Adrenal gland (tissue), 12 donors: ENCODE measurements around the gene HOMER2. TPM values are rescaled to one million over a fixed set of nuclear protein-coding genes. Genes with fewer than 3 reads are reported as not detected.

Source experiments
- DNase-seq, 7 donors: peaks; one replicate each; pipeline ENCODE4 v3.0.0-alpha.2; 2019 to 2020
- H3K27ac ChIP-seq, 5 donors: fragments of 200-600 bp; sonication (generic) in 4 of 5; 1 replicate in 3 of 5; 2 replicates in 2 of 5; pipeline versions ENCODE4 v1.5.1 to v1.8.0; 2016 to 2020; ENCODE audit warnings: mild to moderate bottlenecking in 1 of 5
- H3K27me3 ChIP-seq: fragments of 200-600 bp; 2 replicates; pipeline ENCODE4 v1.8.0; 2021
- H3K36me3 ChIP-seq, 2 donors: fragments of 200-600 bp; replicated peaks in 1 of 2; 1 replicate in 1 of 2; 2 replicates in 1 of 2; pipeline versions ENCODE4 v1.5.1 to v1.8.0; 2018 to 2022
- H3K4me1 ChIP-seq, 2 donors: fragments of 200-600 bp; replicated peaks in 1 of 2; 1 replicate in 1 of 2; 2 replicates in 1 of 2; pipeline versions ENCODE4 v1.5.1 to v1.8.0; 2018 to 2021
- H3K4me3 ChIP-seq, 4 donors: fragments of 200-600 bp; sonication (generic) in 3 of 4; one replicate each; pipeline ENCODE4 v1.5.1; 2016 to 2018
- H3K9me3 ChIP-seq, 3 donors: fragments of 200-600 bp; sonication (generic) in 1 of 3; replicated peaks in 1 of 3; 1 replicate in 2 of 3; 2 replicates in 1 of 3; pipeline versions ENCODE4 v1.5.1 to v1.8.0; 2016 to 2021
- CTCF ChIP-seq, 6 experiments: fragments of 450-650 bp in 4 of 6; fragments of 200-600 bp in 2 of 6; sonication (generic) in 1 of 6; IDR thresholded peaks; 1 replicate in 5 of 6; 2 replicates in 1 of 6; pipeline versions ENCODE4 v1.5.1 to v1.8.0; 2016 to 2021; ENCODE audit warnings: antibody characterized with exemption in 6 of 6, mild to moderate bottlenecking in 2 of 6, moderate library complexity in 1 of 6
- POLR2A ChIP-seq, 2 donors: fragments of 450-650 bp; IDR thresholded peaks; one replicate each; pipeline ENCODE4 v1.6.1; 2017; ENCODE audit warnings: antibody characterized with exemption in 2 of 2, mild to moderate bottlenecking in 2 of 2, moderate library complexity in 1 of 2
- WGBS, 4 donors: extraction: QIAGEN DNeasy Blood & Tissue Kit in 2 of 4; methylation state at CpG; one replicate each; pipeline versions ENCODE4 v1.1.5 to v1.1.7; 2013 to 2017; 5-methylcytosine and 5-hydroxymethylcytosine counted together
- intact Hi-C, 2 donors: fragments of 100-400 bp; cut with DNase I; formaldehyde crosslinking; loops; one replicate each; pipeline versions ENCODE4 v1.14.1 to v1.15.0; 2022 to 2023
- polyA plus RNA-seq, 3 donors: library from polyadenylated mRNA; stranded (reverse); fragments of 200-250 nt in 2 of 3; fragments of 350-450 nt in 1 of 3; fragmentation: Illumina TruSeq in 1 of 3; extraction: RNeasy Lipid Tissue Mini Kit (QIAGEN cat#74804) in 1 of 3; gene quantifications; one replicate each; pipeline ENCODE4 v1.2.3, GENCODE V29; 2013 to 2014
- total RNA-seq, 9 donors: library from RNA; depleted of rRNA in 4 of 9; stranded (reverse); fragments of >200 nt in 4 of 9; fragments of 120-200 nt in 1 of 9; fragmentation: NEBNext Ultra II Directional in 1 of 9; extraction: Animal tissue kit (Norgen Biotek cat#: 25700) in 1 of 9; gene quantifications; one replicate each; pipeline versions ENCODE4 v1.1.0 to v1.2.4, GENCODE V29; 2013 to 2023
- donor health status: healthy with polysubstance abuse.
- donor health status: Bipolar disorder and iron deficiency.
- donor health status: DM: yes; HTN: yes; CAD: no.
- donor health status: DM: no; HTN: no; CAD: no.
- donor health status: DM: no; HTN: no; CAD: no.
- donor health status: DM: yes; HTN: yes; CAD: no.

Gene HOMER2
- total and polyA plus RNA-seq, 12 donors = 6.5 to 43.1 (median 23.4) TPM

- TF ChIP-seq POLR2A (IDR thresholded peaks at IDR 0.05) (no peak), CTCF (IDR thresholded peaks at IDR 0.05) (no peak)
- H3K4me1 ChIP-seq = peaks cover 0 to 2% of the 10 kb centered on the region in 2 donors
- H3K36me3 ChIP-seq = no peaks in the 10 kb centered on the region
- H3K9me3 ChIP-seq = no peaks in the 10 kb centered on the region
- no peak overlapping the region for H3K4me3 ChIP-seq
- intact Hi-C loops = loop anchor here in 1 of 2 donors (5.0 kb wide), 1 partner anchor 127 kb away; no protein-coding TSS in a partner anchor
- H3K27ac ChIP-seq = no peak overlapping the region
- no peaks in the 10 kb centered on the region for H3K27me3 ChIP-seq
- WGBS, 4 donors = 95 to 100% (median 97%) methylated on average over 1 of the region's 1 CpG
- DNase-seq = no peak
Observed at GRCh38 chr15:82979726-82980125, 27.2 kb upstream of the HOMER2 start.

DNA sequence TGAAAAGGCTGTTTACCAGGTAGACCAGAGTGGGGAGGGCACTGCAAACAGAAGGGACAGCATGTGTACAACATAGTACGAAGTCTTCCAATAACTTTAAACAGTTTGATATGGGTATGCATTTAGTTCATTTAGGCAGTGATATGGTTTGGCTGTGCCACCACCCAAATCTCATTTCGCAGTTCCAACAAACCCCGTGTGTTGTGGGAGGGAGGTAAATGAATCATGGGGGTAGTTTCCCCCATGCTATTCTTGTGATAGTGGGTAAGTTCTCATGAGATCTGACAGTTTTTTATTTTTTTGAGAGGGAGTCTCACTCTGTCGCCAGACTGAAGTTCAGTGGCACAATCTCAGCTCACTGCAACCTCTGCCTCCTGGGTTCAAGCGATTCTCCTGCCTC lies 25.9 kb upstream of the HOMER2 start:
- no peak overlapping the region for H3K4me3 ChIP-seq
- WGBS, 4 donors = 91 to 96% (median 94%) methylated on average over 5 of the region's 5 CpGs
- TF ChIP-seq CTCF (IDR thresholded peaks at IDR 0.05) (no peak), POLR2A (IDR thresholded peaks at IDR 0.05) (no peak)
- no peak overlapping the region for H3K27ac ChIP-seq
- no peaks in the 10 kb centered on the region for H3K27me3 ChIP-seq
- DNase-seq = no peak
- no peaks in the 10 kb centered on the region for H3K36me3 ChIP-seq
- intact Hi-C loops = no loop called here
- no peaks in the 10 kb centered on the region for H3K9me3 ChIP-seq
- no peaks in the 10 kb centered on the region for H3K4me1 ChIP-seq

DNA sequence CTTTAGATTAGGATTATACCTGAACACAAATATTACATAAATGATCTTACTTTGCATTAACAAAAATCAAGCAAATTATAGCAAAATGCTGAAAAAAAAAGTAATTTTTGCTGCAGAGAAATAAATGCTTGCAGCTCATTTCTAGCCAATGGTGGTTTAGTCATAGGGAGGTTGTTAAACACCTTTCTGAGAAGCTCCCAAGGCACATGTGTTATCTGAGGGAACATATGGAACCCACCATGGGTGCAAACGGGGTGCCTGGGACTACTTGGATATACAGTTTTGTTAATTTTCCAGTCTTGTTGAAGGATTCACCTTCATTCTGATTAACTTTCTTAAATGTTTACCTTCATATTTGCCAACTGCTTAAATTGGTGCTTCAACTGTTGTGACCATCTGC lies 24.6 kb upstream of the HOMER2 start:
- intact Hi-C loops = no loop called here

DNA sequence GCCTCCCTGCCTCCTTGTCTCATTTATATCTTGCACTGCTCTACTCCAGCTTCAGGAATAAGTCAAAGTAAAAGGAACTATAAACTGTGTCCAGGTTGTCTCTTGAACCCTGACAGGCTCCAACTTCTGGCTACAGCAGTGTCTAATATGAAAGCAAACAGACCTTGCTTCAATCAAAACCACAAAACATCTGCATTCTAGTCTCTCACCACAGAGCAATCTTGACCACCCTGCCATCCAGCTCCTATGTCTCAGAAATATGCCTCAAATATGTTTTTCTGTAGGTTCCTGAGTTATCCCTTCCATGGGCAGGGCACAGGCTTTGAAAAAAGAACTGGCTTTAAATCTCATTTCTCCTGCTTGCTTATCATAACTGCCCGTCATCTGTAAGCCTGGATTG lies 20.5 kb upstream of the HOMER2 start:
- Histone ChIP-seq H3K4me1 (peaks cover 20 to 24% of the 10 kb centered on the region in 2 donors), H3K4me3 (no peak overlapping the region), H3K36me3 (no peaks in the 10 kb centered on the region), H3K27ac (no peak overlapping the region), H3K9me3 (no peaks in the 10 kb centered on the region), H3K27me3 (no peaks in the 10 kb centered on the region)
- no peak for TF ChIP-seq POLR2A (IDR thresholded peaks at IDR 0.05)
- TF ChIP-seq CTCF (IDR thresholded peaks at IDR 0.05) = no peak
- intact Hi-C loops = no loop called here
- DNase-seq = no peak
- 82 to 97% (median 93%) methylated on average over 1 of the region's 1 CpG for WGBS, 4 donors

More for the DNA sequence above, 24.6 kb upstream of the HOMER2 start:
- Histone ChIP-seq H3K27ac (no peak overlapping the region), H3K27me3 (no peaks in the 10 kb centered on the region), H3K4me3 (no peak overlapping the region), H3K36me3 (no peaks in the 10 kb centered on the region), H3K9me3 (no peaks in the 10 kb centered on the region), H3K4me1 (no peaks in the 10 kb centered on the region)
- no peak for DNase-seq
- TF ChIP-seq POLR2A (IDR thresholded peaks at IDR 0.05) (no peak), CTCF (IDR thresholded peaks at IDR 0.05) (no peak)
- WGBS, 4 donors = 81 to 94% (median 92%) methylated on average over 1 of the region's 1 CpG
